Measurements from ENCODE around the gene CEP128. TPM values are rescaled to one million over a fixed set of nuclear protein-coding genes. Genes with fewer than 3 reads are reported as not detected.
A peak's percentile ranks its signal among the peaks of the same experiment; 100 is the strongest.

CEP128 gene
- total RNA-seq (2021; ENCODE audit: unreplicated experiment): 16.4 TPM
- polyA plus RNA-seq (2012): 2.9 and 5.0 TPM in 2 replicates
- percentile 61 among the genes with signal in this experiment for Bru-seq, nascent RNA
- percentile 46 among the genes with signal in this experiment for BruChase-seq, experiment 1, labeled RNA remaining after a 6-hour chase
- BruChase-seq, experiment 2, labeled RNA remaining after a 2-hour chase: percentile 50 among the genes with signal in this experiment
- long read RNA-seq, full-length matches to known transcripts: 4 of 21 reads
- long read RNA-seq, partial matches to known transcripts: 10 of 21 reads
- long read RNA-seq, other reads (novel, unspliced or antisense): 7 of 21 reads

DNA sequence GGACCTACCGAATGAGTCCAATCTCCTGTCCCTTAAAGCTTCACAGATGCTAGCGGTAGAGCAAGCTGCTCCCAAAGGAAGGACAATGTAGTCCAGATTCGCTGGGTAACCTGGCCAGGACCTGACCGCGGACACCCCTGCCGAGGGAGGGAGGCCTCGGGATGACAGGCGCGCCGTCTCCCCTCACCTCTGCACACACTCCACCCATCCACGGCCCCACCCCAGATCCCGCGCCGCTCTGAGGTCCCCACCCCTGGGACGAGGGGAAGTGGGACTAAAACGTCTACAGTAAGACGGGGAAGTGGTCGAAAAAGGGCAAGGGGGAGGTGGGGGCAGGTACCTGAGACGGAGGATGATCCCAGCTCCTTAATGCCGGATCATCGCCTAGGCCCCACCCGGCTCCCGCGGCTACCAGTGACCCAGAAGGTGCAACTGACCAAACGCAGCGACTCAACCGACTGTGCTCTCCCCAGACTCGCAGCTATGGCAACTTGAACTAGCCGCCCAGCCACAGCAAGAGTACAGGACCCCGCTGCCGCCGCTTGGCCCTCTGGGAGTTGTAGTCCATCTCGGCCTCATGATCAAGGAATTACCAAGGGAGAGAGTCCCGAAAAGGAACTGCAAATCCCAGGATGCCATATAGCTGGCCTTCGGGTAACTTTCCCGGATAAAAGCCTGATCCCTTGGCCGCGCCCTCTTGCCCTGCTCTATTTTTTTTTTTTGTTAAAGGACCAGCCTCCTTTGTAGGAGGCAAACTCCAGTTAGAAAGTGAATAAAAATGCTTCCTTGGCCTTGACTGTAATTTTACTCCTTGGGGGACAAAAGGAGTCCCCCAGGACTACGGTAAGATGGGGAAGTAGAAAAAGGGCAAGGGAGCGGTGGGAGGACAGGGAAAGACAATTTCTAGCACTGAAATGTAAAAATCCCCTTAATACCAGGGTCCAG, at the start of gene CEP128:
TSS of gene CEP128 (minus strand) at position 498 of the 945 bp plus-strand sequence.
- Histone ChIP-seq H3K79me2 (ENCODE audit: insufficient read depth, low read length) (peaks cover 6% of the 10 kb centered on the region; the same call in 1 of the 2 replicates), H3K9me2 (ENCODE audit: insufficient read depth) (no peaks in the 10 kb centered on the region), H3K4me2 (ENCODE audit: low read length) (peak within 1 kb of the TSS; percentile 68), H3K27me3 (ENCODE audit: insufficient read depth, low read length) (no peaks in the 10 kb centered on the region), H3K36me3 (ENCODE audit: control insufficient read depth in 1 of 2, insufficient read depth in 2 of 2, low read length in 2 of 2) (no peaks in the 10 kb centered on the region), H2AFZ (ENCODE audit: low read depth, low read length, poor library complexity, severe bottlenecking) (peak within 1 kb of the TSS; percentile 62), H3K9ac (ENCODE audit: low read length) (peak within 1 kb of the TSS; percentile 72), H3K27ac (ENCODE audit: low read depth, low read length) (peak within 1 kb of the TSS; percentile 44), H4K20me1 (ENCODE audit: insufficient read depth) (no peaks in the 10 kb centered on the region), H3K4me3 (replicated peaks in 1 of 2; ENCODE audit: low read depth in 1 of 2, low read length in 2 of 2) (peak within 1 kb of the TSS; percentile 62 to 89), H3K4me1 (ENCODE audit: control insufficient read depth in 1 of 2, insufficient read depth in 2 of 2, low read length in 2 of 2) (peaks cover 4 to 29% of the 10 kb centered on the region in 2 experiments; a peak in 2 of 4 replicates), H3K9me3 (ENCODE audit: control insufficient read depth in 1 of 2, insufficient read depth in 1 of 2, low read depth in 1 of 2, low read length in 2 of 2) (no peaks in the 10 kb centered on the region)
- ChIA-PET RAD21 (ENCODE audit: low non-redundant PET in 1 of 2, low total read pairs in 2 of 2, uncharacterized antibody in 2 of 2, unreplicated experiment in 2 of 2) (interaction anchor here in 1 of 2 experiments (0.6 to 0.7 kb wide), 2 partner anchors 30 to 259 kb away, joined by 3 read pairs; no protein-coding TSS in a partner anchor), POLR2A (interaction anchor here (1.0 to 1.3 kb wide), 4 partner anchors 17 to 279 kb away, joined by 4 to 5 read pairs (median 4); partner anchors contain the start of gene GTF2A1), CTCF (interaction anchor here (1.6 kb wide), 1 partner anchor 46 kb away, joined by 4 read pairs; no protein-coding TSS in a partner anchor)
- DNase-seq (ENCODE audit: low read depth, low spot score): peak; percentile 97
- BruUV-seq (replicated peaks): TSS peak; percentile 79
- intact Hi-C loops (cut with micrococcal nuclease): loop anchor here (5.0 kb wide), 1 partner anchor 276 kb away; no protein-coding TSS in a partner anchor
- ATAC-seq: peak; percentile 98
- TF ChIP-seq ZNF274 (IDR thresholded peaks at IDR 0.05; ENCODE audit: low read depth, low read length) (no peak), SIN3A (IDR thresholded peaks at IDR 0.05; ENCODE audit: low read depth) (peak; percentile 92), EGR1 (IDR thresholded peaks at IDR 0.05; ENCODE audit: low read depth) (no peak), CBX3 (IDR thresholded peaks at IDR 0.05; ENCODE audit: low read depth) (no peak), ZFX (IDR thresholded peaks at IDR 0.05) (0 out of 2 replicates have a peak, but pooled peaks have one; percentile 16), JUND (IDR thresholded peaks at IDR 0.05) (no peak), YY1 (IDR thresholded peaks at IDR 0.05; ENCODE audit: extremely low read depth, insufficient replicate concordance, low read depth, low read length) (no peak), SP1 (IDR thresholded peaks at IDR 0.05; ENCODE audit: low read depth) (peak; percentile 88), EZH2phosphoT487 (IDR thresholded peaks at IDR 0.05; ENCODE audit: borderline replicate concordance) (no peak), POLR2AphosphoS5 (IDR thresholded peaks at IDR 0.05; ENCODE audit: low read depth, low read length) (peak; percentile 85), POLR2A (IDR thresholded peaks at IDR 0.05; ENCODE audit: borderline replicate concordance, extremely low read depth, insufficient read depth, insufficient read length) (peak; percentile 51), TCF7L2 (IDR thresholded peaks at IDR 0.05; ENCODE audit: borderline replicate concordance, extremely low read depth, insufficient read depth, insufficient read length) (peak; percentile 93), CEBPB (IDR thresholded peaks at IDR 0.05; ENCODE audit: low read depth) (no peak), EZH2 (IDR thresholded peaks at IDR 0.05) (no peak), FOSL1 (IDR thresholded peaks at IDR 0.05; ENCODE audit: low read depth) (no peak), ELF1 (IDR thresholded peaks at IDR 0.05; ENCODE audit: borderline replicate concordance, low read depth) (no peak), RAD21 (IDR thresholded peaks at IDR 0.05; ENCODE audit: low read depth) (no peak)
- TF ChIP-seq, protein P1, sequence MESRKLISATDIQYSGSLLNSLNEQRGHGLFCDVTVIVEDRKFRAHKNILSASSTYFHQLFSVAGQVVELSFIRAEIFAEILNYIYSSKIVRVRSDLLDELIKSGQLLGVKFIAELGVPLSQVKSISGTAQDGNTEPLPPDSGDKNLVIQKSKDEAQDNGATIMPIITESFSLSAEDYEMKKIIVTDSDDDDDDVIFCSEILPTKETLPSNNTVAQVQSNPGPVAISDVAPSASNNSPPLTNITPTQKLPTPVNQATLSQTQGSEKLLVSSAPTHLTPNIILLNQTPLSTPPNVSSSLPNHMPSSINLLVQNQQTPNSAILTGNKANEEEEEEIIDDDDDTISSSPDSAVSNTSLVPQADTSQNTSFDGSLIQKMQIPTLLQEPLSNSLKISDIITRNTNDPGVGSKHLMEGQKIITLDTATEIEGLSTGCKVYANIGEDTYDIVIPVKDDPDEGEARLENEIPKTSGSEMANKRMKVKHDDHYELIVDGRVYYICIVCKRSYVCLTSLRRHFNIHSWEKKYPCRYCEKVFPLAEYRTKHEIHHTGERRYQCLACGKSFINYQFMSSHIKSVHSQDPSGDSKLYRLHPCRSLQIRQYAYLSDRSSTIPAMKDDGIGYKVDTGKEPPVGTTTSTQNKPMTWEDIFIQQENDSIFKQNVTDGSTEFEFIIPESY (IDR thresholded peaks at IDR 0.05; ENCODE audit: extremely low read depth, insufficient replicate concordance, low read length): peak; percentile 77
- TF ChIP-seq, protein P2, sequence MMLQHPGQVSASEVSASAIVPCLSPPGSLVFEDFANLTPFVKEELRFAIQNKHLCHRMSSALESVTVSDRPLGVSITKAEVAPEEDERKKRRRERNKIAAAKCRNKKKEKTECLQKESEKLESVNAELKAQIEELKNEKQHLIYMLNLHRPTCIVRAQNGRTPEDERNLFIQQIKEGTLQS (IDR thresholded peaks at IDR 0.05): no peak
- TF ChIP-seq, protein P3, sequence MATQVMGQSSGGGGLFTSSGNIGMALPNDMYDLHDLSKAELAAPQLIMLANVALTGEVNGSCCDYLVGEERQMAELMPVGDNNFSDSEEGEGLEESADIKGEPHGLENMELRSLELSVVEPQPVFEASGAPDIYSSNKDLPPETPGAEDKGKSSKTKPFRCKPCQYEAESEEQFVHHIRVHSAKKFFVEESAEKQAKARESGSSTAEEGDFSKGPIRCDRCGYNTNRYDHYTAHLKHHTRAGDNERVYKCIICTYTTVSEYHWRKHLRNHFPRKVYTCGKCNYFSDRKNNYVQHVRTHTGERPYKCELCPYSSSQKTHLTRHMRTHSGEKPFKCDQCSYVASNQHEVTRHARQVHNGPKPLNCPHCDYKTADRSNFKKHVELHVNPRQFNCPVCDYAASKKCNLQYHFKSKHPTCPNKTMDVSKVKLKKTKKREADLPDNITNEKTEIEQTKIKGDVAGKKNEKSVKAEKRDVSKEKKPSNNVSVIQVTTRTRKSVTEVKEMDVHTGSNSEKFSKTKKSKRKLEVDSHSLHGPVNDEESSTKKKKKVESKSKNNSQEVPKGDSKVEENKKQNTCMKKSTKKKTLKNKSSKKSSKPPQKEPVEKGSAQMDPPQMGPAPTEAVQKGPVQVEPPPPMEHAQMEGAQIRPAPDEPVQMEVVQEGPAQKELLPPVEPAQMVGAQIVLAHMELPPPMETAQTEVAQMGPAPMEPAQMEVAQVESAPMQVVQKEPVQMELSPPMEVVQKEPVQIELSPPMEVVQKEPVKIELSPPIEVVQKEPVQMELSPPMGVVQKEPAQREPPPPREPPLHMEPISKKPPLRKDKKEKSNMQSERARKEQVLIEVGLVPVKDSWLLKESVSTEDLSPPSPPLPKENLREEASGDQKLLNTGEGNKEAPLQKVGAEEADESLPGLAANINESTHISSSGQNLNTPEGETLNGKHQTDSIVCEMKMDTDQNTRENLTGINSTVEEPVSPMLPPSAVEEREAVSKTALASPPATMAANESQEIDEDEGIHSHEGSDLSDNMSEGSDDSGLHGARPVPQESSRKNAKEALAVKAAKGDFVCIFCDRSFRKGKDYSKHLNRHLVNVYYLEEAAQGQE (IDR thresholded peaks at IDR 0.05; ENCODE audit: low read depth): no peak

All from HCT116 (cell line).